H1 (cell line): ENCODE measurements around the gene STT3B. TPM values are rescaled to one million over a fixed set of nuclear protein-coding genes. Genes with fewer than 3 reads are reported as not detected.
A peak's percentile ranks its signal among the peaks of the same experiment; 100 is the strongest.

ENCODE experiments used
- CTCF ChIA-PET: fragments of 300-600 bp; sonication (Branson Sonifier 250); formaldehyde crosslinking; loops from one replicate; lab custom pipeline; 2021; ENCODE audit not compliant: partially characterized antibody; lab: Charles Lee
- POLR2A ChIA-PET: fragments of 300-600 bp; sonication (Branson Sonifier 250); formaldehyde crosslinking; loops from one replicate; lab custom pipeline; 2021; ENCODE audit warnings: inconsistent platforms; ENCODE audit not compliant: partially characterized antibody; lab: Charles Lee
- DNase-seq, 2 experiments: peaks; one replicate each; pipeline versions ENCODE4 v3.0.0 to v3.0.0-alpha.2; 2010 to 2022; ENCODE audit warnings: low spot score in 2 of 2, low read depth in 1 of 2, mixed read lengths in 1 of 2
- FAIRE-seq: peaks from 2 replicates; lab custom pipeline; 2011; peaks lifted over from hg19 to GRCh38; lab: Jason Lieb, UNC
- H2AFZ ChIP-seq: 2 replicates; pipeline ENCODE4 v1.8.1; 2012; ENCODE audit warnings: low read length, inconsistent platforms
- H2AK5ac ChIP-seq: 2 replicates; pipeline ENCODE4 v1.6.1; 2013; ENCODE audit warnings: low read depth, low read length
- H2BK120ac ChIP-seq: replicated peaks from 2 replicates; pipeline ENCODE3; 2013; ENCODE audit warnings: low read depth, low read length, inconsistent platforms
- H2BK12ac ChIP-seq: 2 replicates; pipeline ENCODE4 v1.6.1; 2013; ENCODE audit warnings: low read depth, low read length
- H2BK15ac ChIP-seq: 2 replicates; pipeline ENCODE4 v1.6.1; 2013; ENCODE audit warnings: low read length
- H2BK20ac ChIP-seq: 2 replicates; pipeline ENCODE4 v1.6.1; 2013; ENCODE audit warnings: low read length
- H2BK5ac ChIP-seq: 2 replicates; pipeline ENCODE4 v1.6.1; 2013; ENCODE audit warnings: low read depth, low read length
- H3K14ac ChIP-seq: 2 replicates; pipeline ENCODE4 v1.6.1; 2013; ENCODE audit warnings: inconsistent platforms; ENCODE audit not compliant: insufficient read length
- H3K18ac ChIP-seq: 2 replicates; pipeline ENCODE4 v1.6.1; 2013; ENCODE audit warnings: low read length; ENCODE audit errors: extremely low read depth
- H3K23ac ChIP-seq: 2 replicates; pipeline ENCODE4 v1.6.1; 2013; ENCODE audit warnings: inconsistent platforms; ENCODE audit not compliant: insufficient read length
- H3K23me2 ChIP-seq: 2 replicates; pipeline ENCODE4 v1.6.1; 2013; ENCODE audit warnings: low read depth, low read length
- H3K27ac ChIP-seq: 2 replicates; pipeline ENCODE4 v1.6.1; 2011; ENCODE audit warnings: low read depth, low read length, inconsistent platforms
- H3K27me3 ChIP-seq, 4 experiments: replicated peaks in 1 of 4; 1 replicate in 1 of 4; 2 replicates in 3 of 4; pipeline versions ENCODE4 v1.6.1 to v1.8.1; 2011 to 2013; ENCODE audit warnings: low read length in 3 of 4, mild to moderate bottlenecking in 3 of 4, inconsistent platforms in 2 of 4, mixed read lengths in 2 of 4, moderate library complexity in 1 of 4; ENCODE audit not compliant: control insufficient read depth in 3 of 4, insufficient read depth in 3 of 4; ENCODE audit errors: extremely low read depth in 1 of 4
- H3K36me3 ChIP-seq, 4 experiments: 2 replicates each; pipeline versions ENCODE4 v1.6.1 to v1.8.1; 2011 to 2013; ENCODE audit warnings: mild to moderate bottlenecking in 4 of 4, low read length in 3 of 4, moderate library complexity in 2 of 4, control low read depth in 1 of 4, inconsistent platforms in 1 of 4; ENCODE audit not compliant: insufficient read depth in 4 of 4, control insufficient read depth in 2 of 4
- H3K4ac ChIP-seq: replicated peaks from 2 replicates; pipeline ENCODE3; 2013; ENCODE audit warnings: low read length, low read depth, mixed read lengths, inconsistent platforms; ENCODE audit not compliant: insufficient read length
- H3K4me1 ChIP-seq, 4 experiments: replicated peaks in 1 of 4; 1 replicate in 1 of 4; 2 replicates in 3 of 4; pipeline versions ENCODE4 v1.6.1 to v1.8.1; 2011 to 2013; ENCODE audit warnings: low read length in 3 of 4, inconsistent platforms in 2 of 4, mixed read lengths in 1 of 4; ENCODE audit not compliant: insufficient read depth in 4 of 4, control insufficient read depth in 3 of 4
- H3K4me2 ChIP-seq, 2 experiments: 2 replicates each; pipeline versions ENCODE4 v1.6.1 to v1.8.1; 2011 to 2013; ENCODE audit warnings: low read depth in 2 of 2, low read length in 2 of 2, control low read depth in 1 of 2, inconsistent platforms in 1 of 2, mild to moderate bottlenecking in 1 of 2; ENCODE audit not compliant: insufficient read depth in 1 of 2
- H3K4me3 ChIP-seq, 4 experiments: fragments of 200-600, 300-600 bp in 1 of 4; sonication (generic), shearing (Covaris generic), sonication (Bioruptor Twin) in 1 of 4; 2 replicates each; pipeline versions ENCODE4 v1.5.1 to v1.8.1; 2011 to 2016; ENCODE audit warnings: low read length in 4 of 4, low read depth in 3 of 4, control low read depth in 2 of 4, inconsistent platforms in 2 of 4, mild to moderate bottlenecking in 2 of 4, mixed read lengths in 1 of 4, moderate library complexity in 1 of 4; ENCODE audit not compliant: insufficient read depth in 2 of 4; ENCODE audit errors: extremely low read depth in 1 of 4
- H3K56ac ChIP-seq: replicated peaks from 2 replicates; pipeline ENCODE3; 2013; ENCODE audit warnings: low read depth, mild to moderate bottlenecking, mixed read lengths, low read length, inconsistent platforms; ENCODE audit not compliant: insufficient read length
- H3K79me1 ChIP-seq: 2 replicates; pipeline ENCODE4 v1.6.1; 2013; ENCODE audit warnings: low read depth, low read length, control low read depth
- H3K79me2 ChIP-seq, 2 experiments: 2 replicates each; pipeline versions ENCODE4 v1.6.1 to v1.8.1; 2012 to 2013; ENCODE audit warnings: low read length in 2 of 2, mild to moderate bottlenecking in 2 of 2, inconsistent platforms in 1 of 2; ENCODE audit not compliant: insufficient read depth in 2 of 2, control insufficient read depth in 1 of 2
- H3K9ac ChIP-seq, 4 experiments: replicated peaks in 1 of 4; 1 replicate in 1 of 4; 2 replicates in 3 of 4; pipeline versions ENCODE4 v1.6.1 to v1.8.1; 2011 to 2013; ENCODE audit warnings: low read depth in 3 of 4, low read length in 3 of 4, control low read depth in 2 of 4, mild to moderate bottlenecking in 2 of 4, moderate library complexity in 2 of 4, inconsistent platforms in 1 of 4; ENCODE audit errors: extremely low read depth in 1 of 4
- H3K9me3 ChIP-seq, 2 experiments: 2 replicates each; pipeline versions ENCODE4 v1.6.1 to v1.8.1; 2012 to 2013; ENCODE audit warnings: mild to moderate bottlenecking in 2 of 2, moderate library complexity in 2 of 2, control low read depth in 1 of 2, inconsistent platforms in 1 of 2, low read depth in 1 of 2, low read length in 1 of 2, mixed read lengths in 1 of 2; ENCODE audit not compliant: insufficient read depth in 2 of 2
- H4K20me1 ChIP-seq, 2 experiments: replicated peaks in 1 of 2; 2 replicates each; pipeline versions ENCODE3 to v1.8.1; 2011 to 2013; ENCODE audit warnings: inconsistent platforms in 2 of 2, low read length in 2 of 2, mild to moderate bottlenecking in 1 of 2; ENCODE audit not compliant: insufficient read depth in 2 of 2, control insufficient read depth in 1 of 2
- H4K5ac ChIP-seq: 2 replicates; pipeline ENCODE4 v1.6.1; 2013; ENCODE audit warnings: low read length, low read depth, mixed read lengths, inconsistent platforms; ENCODE audit not compliant: insufficient read length
- H4K8ac ChIP-seq: 2 replicates; pipeline ENCODE4 v1.8.0; 2013; ENCODE audit warnings: mild to moderate bottlenecking, moderate library complexity, low read length, inconsistent platforms; ENCODE audit not compliant: insufficient read depth; ENCODE audit errors: extremely low read depth
- H4K91ac ChIP-seq: replicated peaks from 2 replicates; pipeline ENCODE3; 2013; ENCODE audit warnings: low read length, mixed read lengths, inconsistent platforms; ENCODE audit not compliant: insufficient read length
- GABPA ChIP-seq: IDR thresholded peaks from 2 replicates; pipeline ENCODE4 v1.6.1; 2011; ENCODE audit warnings: mild to moderate bottlenecking, low read length, moderate library complexity, borderline replicate concordance; ENCODE audit not compliant: insufficient read depth
- NANOG ChIP-seq: IDR thresholded peaks from 2 replicates; pipeline ENCODE4 v1.6.1; 2011; ENCODE audit warnings: low read length, low read depth, mild to moderate bottlenecking, inconsistent platforms; ENCODE audit not compliant: insufficient read depth, poor library complexity, severe bottlenecking
- POLR2A ChIP-seq, 2 experiments: IDR thresholded peaks; 1 replicate in 1 of 2; 2 replicates in 1 of 2; pipeline ENCODE4 v1.6.1; 2011; ENCODE audit warnings: low read depth in 2 of 2, low read length in 2 of 2, mild to moderate bottlenecking in 2 of 2; ENCODE audit errors: control extremely low read depth in 1 of 2
- SIX5 ChIP-seq: IDR thresholded peaks from 2 replicates; pipeline ENCODE4 v1.6.1; 2011; ENCODE audit warnings: mild to moderate bottlenecking, low read depth, low read length
- SP4 ChIP-seq: IDR thresholded peaks from 2 replicates; pipeline ENCODE4 v1.6.1; 2012; ENCODE audit warnings: low read length, inconsistent platforms
- WGBS, 2 experiments: shearing (Covaris generic) in 1 of 2; methylation state at CpG; one replicate each; pipeline versions ENCODE4 v1.1.6 to v1.1.7; 2013 to 2015; ENCODE audit warnings: low lambda C conversion rate in 2 of 2, mixed read lengths in 2 of 2, inconsistent platforms in 1 of 2, low coverage in 1 of 2, missing lambda C conversion rate in 1 of 2; ENCODE audit not compliant: insufficient replicate concordance in 2 of 2, insufficient coverage in 1 of 2, insufficient read length in 1 of 2; ENCODE audit errors: extremely low coverage in 1 of 2, missing lambda C conversion rate in 1 of 2; 5-methylcytosine and 5-hydroxymethylcytosine counted together
- polyA plus RNA-seq, 7 experiments: library from polyadenylated mRNA; depleted of rRNA in 3 of 7; stranded (reverse) in 5 of 7; unstranded in 2 of 7; fragments of >200 nt in 5 of 7; fragments of 200-250 nt in 2 of 7; gene quantifications; 1 replicate in 5 of 7; 2 replicates in 1 of 7; 4 replicates in 1 of 7; pipeline versions ENCODE4 v1.2.1 to v1.2.3, GENCODE V29; 2011 to 2013; ENCODE audit warnings: missing spikeins in 2 of 7, mixed read lengths in 2 of 7
- total RNA-seq: library from RNA; stranded (reverse); fragmentation: NEBNext Ultra II Directional; extraction: Animal tissue kit (Norgen Biotek cat#: 25700); gene quantifications from 2 replicates; pipeline ENCODE4 v1.2.1, GENCODE V29; 2021

Gene STT3B
- total and polyA plus RNA-seq, 2 of the 8 experiments (the other 6 are each of a cell fraction or from before 2014, with no cell fraction given), result 43.5 to 134 TPM

GRCh38 chr3:31530039-31530959 lies 2.4 kb upstream of the STT3B start:
- peak overlapping the region; percentile 79 to 87 for H3K4me2 ChIP-seq
- 89% methylated on average over 11 of the region's 11 CpGs; no CpG with 5 or more reads in 1 of the 2 experiments for WGBS, 2 experiments
- CTCF ChIA-PET, result interaction anchor here (1.3 to 3.7 kb wide), 2 partner anchors 8 to 32 kb away, joined by 4 to 16 read pairs; no protein-coding TSS in a partner anchor

More at GRCh38 chr3:31530039-31530959, 2.4 kb upstream of the STT3B start:
- peak overlapping the region in 3 of 4 experiments; percentile 5 to 95 (median 80); a peak in 4 of 8 replicates for H3K4me3 ChIP-seq
- H4K8ac ChIP-seq, result no peak overlapping the region
- H3K18ac ChIP-seq, result no peak overlapping the region
- H3K56ac ChIP-seq, result no peak overlapping the region
- POLR2A ChIA-PET, result interaction anchor here (0.8 to 1.2 kb wide), 4 partner anchors 10 to 63 kb away, joined by 3 to 4 read pairs (median 4); no protein-coding TSS in a partner anchor
- H2BK15ac ChIP-seq, result no peak overlapping the region
- FAIRE-seq, result no peak
- no peak overlapping the region for H3K23ac ChIP-seq
- H3K27ac ChIP-seq, result no peak overlapping the region
- H2AFZ ChIP-seq, result no peak overlapping the region
- no peaks in the 10 kb centered on the region for H3K36me3 ChIP-seq
- H3K9me3 ChIP-seq, result no peaks in the 10 kb centered on the region
- no peaks in the 10 kb centered on the region for H3K27me3 ChIP-seq
- H2BK20ac ChIP-seq, result no peak overlapping the region
- no peak overlapping the region for H3K9ac ChIP-seq
- no peak overlapping the region for H4K5ac ChIP-seq
- no peak overlapping the region for H4K91ac ChIP-seq
- no peak overlapping the region for H3K4ac ChIP-seq
- H2BK120ac ChIP-seq, result no peak overlapping the region
- no peak overlapping the region for H2AK5ac ChIP-seq
- H3K4me1 ChIP-seq, result peaks cover 0 to 7% (median 0%) of the 10 kb centered on the region in 4 experiments; a peak in 1 of 7 replicates
- TF ChIP-seq POLR2A (IDR thresholded peaks at IDR 0.05; ENCODE audit: control extremely low read depth in 1 of 2, low read depth in 2 of 2, low read length in 2 of 2) (no peak), GABPA (no peak), SP4 (no peak), NANOG (no peak), SIX5 (no peak)
- H2BK5ac ChIP-seq, result no peak overlapping the region
- H3K79me2 ChIP-seq, result peaks cover 5 to 30% of the 10 kb centered on the region in 2 experiments; a peak in 3 of 4 replicates
- no peaks in the 10 kb centered on the region for H3K79me1 ChIP-seq
- no peak for DNase-seq
- H4K20me1 ChIP-seq, result peaks cover 2 to 10% of the 10 kb centered on the region in 2 experiments
- no peaks in the 10 kb centered on the region for H3K23me2 ChIP-seq
- no peak overlapping the region for H3K14ac ChIP-seq
- no peak overlapping the region for H2BK12ac ChIP-seq
